Measurements from ENCODE around the gene CBX8.

GRCh38 chr17:79794659-79795511 lies 2.0 kb downstream of the CBX8 start:
- TF ChIP-seq, protein P1, sequence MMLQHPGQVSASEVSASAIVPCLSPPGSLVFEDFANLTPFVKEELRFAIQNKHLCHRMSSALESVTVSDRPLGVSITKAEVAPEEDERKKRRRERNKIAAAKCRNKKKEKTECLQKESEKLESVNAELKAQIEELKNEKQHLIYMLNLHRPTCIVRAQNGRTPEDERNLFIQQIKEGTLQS (CRISPR knock-in tag; conservative IDR thresholded peaks at IDR 0.05) = no peak
- TF ChIP-seq, protein P2, sequence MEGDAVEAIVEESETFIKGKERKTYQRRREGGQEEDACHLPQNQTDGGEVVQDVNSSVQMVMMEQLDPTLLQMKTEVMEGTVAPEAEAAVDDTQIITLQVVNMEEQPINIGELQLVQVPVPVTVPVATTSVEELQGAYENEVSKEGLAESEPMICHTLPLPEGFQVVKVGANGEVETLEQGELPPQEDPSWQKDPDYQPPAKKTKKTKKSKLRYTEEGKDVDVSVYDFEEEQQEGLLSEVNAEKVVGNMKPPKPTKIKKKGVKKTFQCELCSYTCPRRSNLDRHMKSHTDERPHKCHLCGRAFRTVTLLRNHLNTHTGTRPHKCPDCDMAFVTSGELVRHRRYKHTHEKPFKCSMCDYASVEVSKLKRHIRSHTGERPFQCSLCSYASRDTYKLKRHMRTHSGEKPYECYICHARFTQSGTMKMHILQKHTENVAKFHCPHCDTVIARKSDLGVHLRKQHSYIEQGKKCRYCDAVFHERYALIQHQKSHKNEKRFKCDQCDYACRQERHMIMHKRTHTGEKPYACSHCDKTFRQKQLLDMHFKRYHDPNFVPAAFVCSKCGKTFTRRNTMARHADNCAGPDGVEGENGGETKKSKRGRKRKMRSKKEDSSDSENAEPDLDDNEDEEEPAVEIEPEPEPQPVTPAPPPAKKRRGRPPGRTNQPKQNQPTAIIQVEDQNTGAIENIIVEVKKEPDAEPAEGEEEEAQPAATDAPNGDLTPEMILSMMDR (IDR thresholded peaks at IDR 0.05) = no peak
- TF ChIP-seq RELA (CRISPR knock-in tag; IDR thresholded peaks at IDR 0.05; ENCODE audit: borderline replicate concordance) (no peak), MAX (CRISPR knock-in tag; IDR thresholded peaks at IDR 0.05) (no peak), MXD4 (CRISPR knock-in tag; IDR thresholded peaks at IDR 0.05; ENCODE audit: borderline replicate concordance) (no peak)
- TF ChIP-seq, protein P3, sequence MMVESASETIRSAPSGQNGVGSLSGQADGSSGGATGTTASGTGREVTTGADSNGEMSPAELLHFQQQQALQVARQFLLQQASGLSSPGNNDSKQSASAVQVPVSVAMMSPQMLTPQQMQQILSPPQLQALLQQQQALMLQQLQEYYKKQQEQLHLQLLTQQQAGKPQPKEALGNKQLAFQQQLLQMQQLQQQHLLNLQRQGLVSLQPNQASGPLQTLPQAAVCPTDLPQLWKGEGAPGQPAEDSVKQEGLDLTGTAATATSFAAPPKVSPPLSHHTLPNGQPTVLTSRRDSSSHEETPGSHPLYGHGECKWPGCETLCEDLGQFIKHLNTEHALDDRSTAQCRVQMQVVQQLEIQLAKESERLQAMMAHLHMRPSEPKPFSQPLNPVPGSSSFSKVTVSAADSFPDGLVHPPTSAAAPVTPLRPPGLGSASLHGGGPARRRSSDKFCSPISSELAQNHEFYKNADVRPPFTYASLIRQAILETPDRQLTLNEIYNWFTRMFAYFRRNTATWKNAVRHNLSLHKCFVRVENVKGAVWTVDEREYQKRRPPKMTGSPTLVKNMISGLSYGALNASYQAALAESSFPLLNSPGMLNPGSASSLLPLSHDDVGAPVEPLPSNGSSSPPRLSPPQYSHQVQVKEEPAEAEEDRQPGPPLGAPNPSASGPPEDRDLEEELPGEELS (CRISPR knock-in tag; IDR thresholded peaks at IDR 0.05) = no peak

All from WTC11 (cell line).